Kidney (tissue), 22 donors: ENCODE measurements around the gene NCS1. TPM values are rescaled to one million over a fixed set of nuclear protein-coding genes. Genes with fewer than 3 reads are reported as not detected.

Experiments
- DNase-seq, 5 donors: peaks; one replicate each; pipeline ENCODE4 v3.0.0-alpha.2; 2013 to 2020
- FAIRE-seq: peaks from 2 replicates; lab custom pipeline; 2012; peaks lifted over from hg19 to GRCh38; lab: Jason Lieb, UNC
- H3K27ac ChIP-seq, 2 donors: one replicate each; pipeline ENCODE4 v1.7.0; 2013; ENCODE audit warnings: low read depth in 2 of 2, low read length in 2 of 2, inconsistent platforms in 1 of 2
- H3K27me3 ChIP-seq: one replicate; pipeline ENCODE4 v1.7.1; 2013; ENCODE audit warnings: low read length, inconsistent platforms; ENCODE audit not compliant: control insufficient read depth, insufficient read depth
- H3K36me3 ChIP-seq, 3 donors: one replicate each; pipeline versions ENCODE4 v1.7.0 to v1.7.1; 2013; ENCODE audit warnings: low read length in 3 of 3, control low read depth in 1 of 3, inconsistent platforms in 1 of 3; ENCODE audit not compliant: insufficient read depth in 3 of 3, control insufficient read depth in 2 of 3
- H3K4me1 ChIP-seq, 3 donors: one replicate each; pipeline versions ENCODE4 v1.7.0 to v1.7.1; 2013; ENCODE audit warnings: low read length in 3 of 3, inconsistent platforms in 1 of 3, low read depth in 1 of 3; ENCODE audit not compliant: control insufficient read depth in 2 of 3, insufficient read depth in 2 of 3
- H3K4me3 ChIP-seq, 3 donors: one replicate each; pipeline versions ENCODE4 v1.7.0 to v1.8.1; 2013; ENCODE audit warnings: low read length in 3 of 3, control low read depth in 1 of 3, inconsistent platforms in 1 of 3
- H3K9ac ChIP-seq, 3 donors: one replicate each; pipeline versions ENCODE4 v1.7.0 to v1.7.1; 2013; ENCODE audit warnings: low read length in 3 of 3, control low read depth in 1 of 3, inconsistent platforms in 1 of 3
- H3K9me3 ChIP-seq, 3 donors: one replicate each; pipeline versions ENCODE4 v1.7.0 to v1.7.1; 2013; ENCODE audit warnings: low read length in 3 of 3, control low read depth in 1 of 3, inconsistent platforms in 1 of 3; ENCODE audit not compliant: control insufficient read depth in 2 of 3, insufficient read depth in 1 of 3
- intact Hi-C: fragments of 100-400 bp; cut with DNase I; formaldehyde crosslinking; loops from one replicate; pipeline ENCODE4 v1.11.1; 2022
- long read RNA-seq, 10 donors: library from polyadenylated mRNA in 1 of 10; unstranded in 1 of 10; transcript quantifications; one replicate each; pipeline ENCODE4 v2.0.0 and lab custom pipeline, GENCODE V29; 2021 to 2026
- polyA plus RNA-seq: library from polyadenylated mRNA; stranded (reverse); fragments of 350-450 nt; fragmentation: Illumina TruSeq; extraction: RNeasy Lipid Tissue Mini Kit (QIAGEN cat#74804); gene quantifications from one replicate; pipeline ENCODE4 v1.2.3, GENCODE V29; 2014; ENCODE audit warnings: low read depth, low replicate concordance; ENCODE audit not compliant: insufficient read depth
- total RNA-seq: library from RNA; stranded (reverse); fragmentation: NEBNext Ultra II Directional; extraction: Animal tissue kit (Norgen Biotek cat#: 25700); gene quantifications from one replicate; pipeline ENCODE4 v1.2.1, GENCODE V29; 2021
- TF ChIP-seq, protein P1 (sequence below): IDR thresholded peaks from 3 replicates; pipeline ENCODE4 v1.5.1; 2012; ENCODE audit warnings: mild to moderate bottlenecking, moderate library complexity, borderline replicate concordance; ENCODE audit not compliant: insufficient read depth; ENCODE audit errors: extremely low read depth
- donor health status: control.
- donor health status: control.
- donor health status: control.
- donor health status: control.
- donor health status: control.
- donor health status: DM: yes; HTN: yes; CAD: no.
- donor health status: Normal renal cell carcinoma (clear cell type).

NCS1 gene
- total RNA-seq = 37.4 TPM
- 27.7 TPM for polyA plus RNA-seq
- long read RNA-seq, donor 1, full-length matches to known transcripts = 4 of 4 reads
- long read RNA-seq, donor 1, partial matches to known transcripts = 0 of 4 reads
- long read RNA-seq, donor 1, other reads (novel, unspliced or antisense) = 0 of 4 reads
- long read RNA-seq, donor 2, full-length matches to known transcripts = 4 of 4 reads
- long read RNA-seq, donor 2, partial matches to known transcripts = 0 of 4 reads
- long read RNA-seq, donor 2, other reads (novel, unspliced or antisense) = 0 of 4 reads
- long read RNA-seq, donor 3, full-length matches to known transcripts = 6 of 6 reads
- long read RNA-seq, donor 3, partial matches to known transcripts = 0 of 6 reads
- long read RNA-seq, donor 3, other reads (novel, unspliced or antisense) = 0 of 6 reads
- long read RNA-seq, donor 4, full-length matches to known transcripts = 7 of 7 reads
- long read RNA-seq, donor 4, partial matches to known transcripts = 0 of 7 reads
- long read RNA-seq, donor 4, other reads (novel, unspliced or antisense) = 0 of 7 reads
- long read RNA-seq, donor 5 = 0 reads
- long read RNA-seq, donor 6, full-length matches to known transcripts = 6 of 6 reads
- long read RNA-seq, donor 6, partial matches to known transcripts = 0 of 6 reads
- long read RNA-seq, donor 6, other reads (novel, unspliced or antisense) = 0 of 6 reads
- long read RNA-seq, donor 7, full-length matches to known transcripts = 18 of 35 reads
- long read RNA-seq, donor 7, partial matches to known transcripts = 2 of 35 reads
- long read RNA-seq, donor 7, other reads (novel, unspliced or antisense) = 15 of 35 reads
- long read RNA-seq, donor 8, full-length matches to known transcripts = 5 of 5 reads
- long read RNA-seq, donor 8, partial matches to known transcripts = 0 of 5 reads
- long read RNA-seq, donor 8, other reads (novel, unspliced or antisense) = 0 of 5 reads
- long read RNA-seq, donor 9, full-length matches to known transcripts = 5 of 5 reads
- long read RNA-seq, donor 9, partial matches to known transcripts = 0 of 5 reads
- long read RNA-seq, donor 9, other reads (novel, unspliced or antisense) = 0 of 5 reads
- long read RNA-seq, donor 10, full-length matches to known transcripts = 4 of 4 reads
- long read RNA-seq, donor 10, partial matches to known transcripts = 0 of 4 reads
- long read RNA-seq, donor 10, other reads (novel, unspliced or antisense) = 0 of 4 reads

- H3K4me1 ChIP-seq = peaks cover 0 to 10% (median 4%) of the 10 kb centered on the region in 3 donors
- peak within 1 kb of the TSS in 2 of 3 donors; percentile 3 to 65 for H3K9ac ChIP-seq
- no peaks in the 10 kb centered on the region for H3K27me3 ChIP-seq
- peak within 1 kb of the TSS; percentile 3 to 23 for H3K27ac ChIP-seq
- TF ChIP-seq, protein P1, sequence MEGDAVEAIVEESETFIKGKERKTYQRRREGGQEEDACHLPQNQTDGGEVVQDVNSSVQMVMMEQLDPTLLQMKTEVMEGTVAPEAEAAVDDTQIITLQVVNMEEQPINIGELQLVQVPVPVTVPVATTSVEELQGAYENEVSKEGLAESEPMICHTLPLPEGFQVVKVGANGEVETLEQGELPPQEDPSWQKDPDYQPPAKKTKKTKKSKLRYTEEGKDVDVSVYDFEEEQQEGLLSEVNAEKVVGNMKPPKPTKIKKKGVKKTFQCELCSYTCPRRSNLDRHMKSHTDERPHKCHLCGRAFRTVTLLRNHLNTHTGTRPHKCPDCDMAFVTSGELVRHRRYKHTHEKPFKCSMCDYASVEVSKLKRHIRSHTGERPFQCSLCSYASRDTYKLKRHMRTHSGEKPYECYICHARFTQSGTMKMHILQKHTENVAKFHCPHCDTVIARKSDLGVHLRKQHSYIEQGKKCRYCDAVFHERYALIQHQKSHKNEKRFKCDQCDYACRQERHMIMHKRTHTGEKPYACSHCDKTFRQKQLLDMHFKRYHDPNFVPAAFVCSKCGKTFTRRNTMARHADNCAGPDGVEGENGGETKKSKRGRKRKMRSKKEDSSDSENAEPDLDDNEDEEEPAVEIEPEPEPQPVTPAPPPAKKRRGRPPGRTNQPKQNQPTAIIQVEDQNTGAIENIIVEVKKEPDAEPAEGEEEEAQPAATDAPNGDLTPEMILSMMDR = no peak
- peak within 1 kb of the TSS; percentile 42 to 66 (median 61) for H3K4me3 ChIP-seq
- no peaks in the 10 kb centered on the region for H3K36me3 ChIP-seq
- intact Hi-C loops = no loop called here
- FAIRE-seq = no peak
- no peaks in the 10 kb centered on the region for H3K9me3 ChIP-seq
- peak; percentile 78 to 92 (median 90) for DNase-seq
Observed at GRCh38 chr9:130172161-130172857, at the start of gene NCS1. Gene NCS1, plus strand, starts transcription at chr9:130172404. Its CDS starts 260 bp downstream, at chr9:130172664.

GRCh38 chr9:130122456-130122855, 49.7 kb upstream of the NCS1 start:
- intact Hi-C loops = no loop called here
- TF ChIP-seq, protein P1 = no peak
- no peak for FAIRE-seq
- Histone ChIP-seq H3K9me3 (no peaks in the 10 kb centered on the region), H3K27me3 (no peaks in the 10 kb centered on the region), H3K4me1 (peaks cover 0 to 11% (median 8%) of the 10 kb centered on the region in 3 donors), H3K36me3 (peaks cover 0 to 8% (median 0%) of the 10 kb centered on the region in 3 donors), H3K9ac (no peak overlapping the region), H3K4me3 (no peak overlapping the region), H3K27ac (no peak overlapping the region)
- no peak for DNase-seq
